Testis (tissue), 3 donors: ENCODE data around the gene ARPIN. TPM values are rescaled to one million over a fixed set of nuclear protein-coding genes. Genes with fewer than 3 reads are reported as not detected.
A peak's percentile ranks its signal among the peaks of the same experiment; 100 is the strongest.

ENCODE experiments used
- DNase-seq: peaks from one replicate; pipeline ENCODE4 v3.0.0-alpha.2; 2019
- H3K27ac ChIP-seq, 2 donors: fragments of 200-600 bp; sonication (generic); one replicate each; pipeline ENCODE4 v1.5.1; 2019
- H3K27me3 ChIP-seq: fragments of 200-600 bp; sonication (generic); one replicate; pipeline ENCODE4 v1.5.1; 2019
- H3K36me3 ChIP-seq: fragments of 200-600 bp; sonication (generic); one replicate; pipeline ENCODE4 v1.5.1; 2017; ENCODE audit warnings: low read depth; ENCODE audit errors: missing control alignments
- H3K4me1 ChIP-seq: fragments of 200-600 bp; sonication (generic); one replicate; pipeline ENCODE4 v1.5.1; 2019
- H3K4me3 ChIP-seq, 2 donors: fragments of 200-600 bp; sonication (generic); one replicate each; pipeline ENCODE4 v1.5.1; 2017 to 2019
- H3K9me3 ChIP-seq: fragments of 200-600 bp; sonication (generic); one replicate; pipeline ENCODE4 v1.5.1; 2017
- CTCF ChIP-seq, 3 experiments: fragments of 450-650 bp in 2 of 3; fragments of 200-600 bp in 1 of 3; sonication (generic) in 1 of 3; IDR thresholded peaks; one replicate each; pipeline ENCODE4 v1.5.1; 2016 to 2019; ENCODE audit warnings: antibody characterized with exemption in 3 of 3, mild to moderate bottlenecking in 2 of 3, moderate library complexity in 1 of 3
- POLR2A ChIP-seq: fragments of 450-650 bp; IDR thresholded peaks from one replicate; pipeline ENCODE4 v1.6.1; 2017; ENCODE audit warnings: antibody characterized with exemption, mild to moderate bottlenecking, moderate library complexity
- WGBS, 2 donors: methylation state at CpG; one replicate each; pipeline ENCODE4 v1.1.5; 2018; 5-methylcytosine and 5-hydroxymethylcytosine counted together
- intact Hi-C: fragments of 100-400 bp; cut with DNase I; formaldehyde crosslinking; loops from one replicate; pipeline ENCODE4 v1.15.1; 2023; ENCODE audit warnings: low total_unique reads
- polyA plus RNA-seq: library from polyadenylated mRNA; stranded (reverse); fragments of 350-450 nt; fragmentation: Illumina TruSeq; extraction: RNeasy Lipid Tissue Mini Kit (QIAGEN cat#74804); gene quantifications from one replicate; pipeline ENCODE4 v1.2.3, GENCODE V29; 2014; ENCODE audit warnings: low read depth, low replicate concordance; ENCODE audit not compliant: insufficient read depth
- total RNA-seq, 2 donors: library from RNA; depleted of rRNA; stranded (reverse); fragments of >200 nt; gene quantifications; one replicate each; pipeline ENCODE4 v1.2.3, GENCODE V29; 2016

ARPIN gene
- total and polyA plus RNA-seq, 3 donors from 2014 or later, result 6.6 to 15.9 (median 14.3) TPM

DNA sequence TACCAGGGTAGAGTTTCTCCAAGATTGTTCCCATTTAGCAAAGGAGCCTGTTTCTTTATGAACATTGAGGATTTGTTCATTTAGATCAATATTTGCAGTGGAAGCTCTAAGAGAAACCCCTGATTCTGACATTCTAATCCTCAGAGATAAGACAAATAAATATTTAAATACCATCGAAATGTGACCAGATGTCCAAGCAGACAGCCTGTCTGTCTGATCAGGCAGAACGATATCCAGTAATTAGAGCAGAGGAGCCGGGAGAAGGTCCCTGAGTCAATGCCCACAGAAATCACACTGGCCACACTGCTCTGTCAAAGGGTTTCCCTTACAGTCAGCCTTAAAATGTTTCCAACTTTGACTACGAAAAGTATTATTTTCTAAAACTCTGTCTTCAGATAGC is 15.7 kb upstream of the ARPIN start:
- Histone ChIP-seq H3K4me3 (no peak overlapping the region), H3K9me3 (no peaks in the 10 kb centered on the region), H3K36me3 (no peaks in the 10 kb centered on the region), H3K27me3 (no peaks in the 10 kb centered on the region), H3K4me1 (no peaks in the 10 kb centered on the region), H3K27ac (no peak overlapping the region)
- no peak for DNase-seq
- no peak for TF ChIP-seq POLR2A
- TF ChIP-seq CTCF (IDR thresholded peaks at IDR 0.05), result no peak
- WGBS, 2 donors, result 73 to 81% methylated on average over 4 of the region's 4 CpGs
- intact Hi-C loops, result no loop called here

- no peak for DNase-seq
- Histone ChIP-seq H3K4me1 (no peaks in the 10 kb centered on the region), H3K4me3 (no peak overlapping the region), H3K36me3 (no peaks in the 10 kb centered on the region), H3K9me3 (no peaks in the 10 kb centered on the region), H3K27ac (no peak overlapping the region), H3K27me3 (no peaks in the 10 kb centered on the region)
- TF ChIP-seq CTCF (IDR thresholded peaks at IDR 0.05) (no peak), POLR2A (no peak)
- intact Hi-C loops, result no loop called here
- WGBS, 2 donors, result 55 to 56% methylated on average over 2 of the region's 2 CpGs
Observed at GRCh38 chr15:89926158-89926557, 13.4 kb upstream of the ARPIN start.

DNA sequence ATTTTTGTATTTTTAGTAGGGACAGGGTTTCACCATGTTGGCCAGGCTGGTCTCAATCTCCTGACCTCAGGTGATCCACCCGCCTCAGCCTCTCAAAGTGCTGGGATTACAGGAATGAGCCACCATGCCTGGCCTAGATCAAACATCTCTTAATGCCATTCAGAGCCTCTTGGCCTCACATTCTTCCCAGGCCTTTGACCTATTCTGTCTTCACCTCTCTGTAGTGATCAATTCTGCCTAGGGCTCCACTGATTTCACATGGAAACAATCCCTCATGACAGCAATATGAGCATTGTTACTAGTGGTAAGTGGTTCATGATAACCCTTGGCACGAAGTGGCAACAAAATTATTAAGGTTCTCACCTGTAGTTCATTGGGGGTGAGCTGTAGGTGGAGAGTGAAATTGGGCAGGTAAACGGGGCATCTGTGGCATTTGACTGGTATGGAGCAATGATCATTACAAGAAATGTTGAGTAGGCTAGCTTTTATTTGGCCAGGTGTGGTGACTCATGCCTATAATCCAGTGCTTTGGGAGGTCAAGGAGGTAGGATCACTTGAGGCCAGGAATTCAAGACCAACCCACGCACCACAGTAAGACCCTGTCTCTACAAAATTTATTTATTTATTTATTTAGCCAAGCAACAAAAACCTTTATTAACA is 4.8 kb upstream of the ARPIN start:
- H3K4me1 ChIP-seq, result peaks cover 7% of the 10 kb centered on the region
- 81 to 85% methylated on average over 4 of the region's 4 CpGs for WGBS, 2 donors
- intact Hi-C loops, result no loop called here
- no peaks in the 10 kb centered on the region for H3K36me3 ChIP-seq
- TF ChIP-seq POLR2A (no peak), CTCF (IDR thresholded peaks at IDR 0.05) (no peak)
- DNase-seq, result no peak
- H3K4me3 ChIP-seq, result no peak overlapping the region
- H3K27ac ChIP-seq, result no peak overlapping the region
- H3K27me3 ChIP-seq, result no peaks in the 10 kb centered on the region
- no peaks in the 10 kb centered on the region for H3K9me3 ChIP-seq

DNA sequence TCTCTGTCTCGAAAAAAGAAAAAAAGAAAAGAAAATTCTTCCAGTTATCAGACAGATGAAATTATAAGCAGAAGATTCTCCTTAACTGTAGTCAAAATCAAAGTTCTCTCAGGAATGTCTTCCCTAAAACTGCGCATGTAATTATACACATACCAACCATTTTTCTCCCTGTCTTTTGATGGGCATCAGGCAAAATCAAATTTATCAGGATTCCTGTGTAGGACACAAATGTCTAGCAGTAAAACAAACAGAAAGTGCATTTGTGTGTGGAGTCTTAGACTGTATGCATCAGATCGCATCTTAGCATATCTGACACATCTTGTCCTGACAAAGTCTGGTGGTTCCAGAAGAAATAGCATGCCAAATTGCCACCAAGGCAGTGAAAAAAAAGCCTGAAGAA is 3.9 kb upstream of the ARPIN start:
- DNase-seq, result no peak
- Histone ChIP-seq H3K4me1 (peaks cover 11% of the 10 kb centered on the region), H3K9me3 (no peaks in the 10 kb centered on the region), H3K27me3 (no peaks in the 10 kb centered on the region), H3K4me3 (no peak overlapping the region), H3K36me3 (no peaks in the 10 kb centered on the region), H3K27ac (no peak overlapping the region)
- intact Hi-C loops, result no loop called here
- 87 to 89% methylated on average over 3 of the region's 3 CpGs for WGBS, 2 donors
- TF ChIP-seq POLR2A (no peak), CTCF (IDR thresholded peaks at IDR 0.05) (no peak)

GRCh38 chr15:89912145-89912673 is 543 bp downstream of the ARPIN start:
- Histone ChIP-seq H3K27ac (peak overlapping the region; percentile 40 to 69), H3K4me3 (peak overlapping the region; percentile 77 to 84), H3K36me3 (no peaks in the 10 kb centered on the region), H3K4me1 (peaks cover 12% of the 10 kb centered on the region), H3K27me3 (no peaks in the 10 kb centered on the region), H3K9me3 (no peaks in the 10 kb centered on the region)
- TF ChIP-seq CTCF (IDR thresholded peaks at IDR 0.05) (no peak), POLR2A (no peak)
- intact Hi-C loops, result no loop called here
- peak; percentile 41 for DNase-seq
- 2 to 6% methylated on average over 19 to 36 of the region's 36 CpGs for WGBS, 2 donors
